Calu3 (cell line): ENCODE results near the gene FBXL7. TPM values are rescaled to one million over a fixed set of nuclear protein-coding genes. Genes with fewer than 3 reads are reported as not detected.

ENCODE experiments used
- BruUV-seq: library from RNA; stranded (reverse); fragments of 400-500 nt; replicated peaks from 2 replicates; lab custom pipeline; 2021; lab: Mats Ljungman, UMichigan
- CTCF ChIA-PET: fragments of 300-600 bp; sonication (Branson Sonifier 250); formaldehyde crosslinking; loops from one replicate; lab custom pipeline; 2022; ENCODE audit warnings: antibody characterized with exemption; lab: Charles Lee
- DNase-seq: peaks from one replicate; pipeline ENCODE4 v3.0.0; 2022
- H3K27ac Mint-ChIP-seq: one replicate; pipeline ENCODE4 v1.8.0; 2022; ENCODE audit warnings: mixed read lengths; ENCODE audit not compliant: unreplicated experiment
- H3K27me3 Mint-ChIP-seq: one replicate; pipeline ENCODE4 v1.8.0; 2022; ENCODE audit warnings: mixed read lengths; ENCODE audit not compliant: unreplicated experiment
- H3K36me3 Mint-ChIP-seq: one replicate; pipeline ENCODE4 v1.8.0; 2022; ENCODE audit warnings: mild to moderate bottlenecking, moderate library complexity, mixed read lengths; ENCODE audit not compliant: insufficient read depth, unreplicated experiment
- H3K4me1 Mint-ChIP-seq: one replicate; pipeline ENCODE4 v1.8.0; 2022; ENCODE audit warnings: mild to moderate bottlenecking, low read depth, mixed read lengths; ENCODE audit not compliant: unreplicated experiment
- H3K4me3 Mint-ChIP-seq: one replicate; pipeline ENCODE4 v1.8.0; 2022; ENCODE audit warnings: mild to moderate bottlenecking, low read depth, moderate library complexity, mixed read lengths; ENCODE audit not compliant: unreplicated experiment
- H3K9me3 Mint-ChIP-seq: one replicate; pipeline ENCODE4 v1.8.0; 2022; ENCODE audit warnings: low read depth, mixed read lengths; ENCODE audit not compliant: unreplicated experiment
- CTCF ChIP-seq: fragments of 200-600 bp; IDR thresholded peaks from one replicate; pipeline ENCODE4 v1.8.0; 2022; ENCODE audit warnings: antibody characterized with exemption; ENCODE audit not compliant: unreplicated experiment
- intact Hi-C: fragments of 100-400 bp; cut with micrococcal nuclease; formaldehyde crosslinking; loops from one replicate; pipeline ENCODE4 v1.10.0; 2022; ENCODE audit not compliant: unreplicated experiment
- total RNA-seq: library from RNA; stranded (reverse); gene quantifications from 2 replicates; pipeline ENCODE4 v1.2.3, GENCODE V29; 2022

The FBXL7 gene
- total RNA-seq, 1 experiment from 2014 or later: not detected

GRCh38 chr5:15966066-15966640, 466.2 kb downstream of the FBXL7 start:
- no peak for DNase-seq
- Mint-ChIP-seq H3K36me3 (no peaks in the 10 kb centered on the region), H3K27me3 (no peaks in the 10 kb centered on the region), H3K27ac (no peak overlapping the region), H3K4me1 (no peaks in the 10 kb centered on the region), H3K4me3 (no peak overlapping the region), H3K9me3 (peaks cover 3% of the 10 kb centered on the region)
- BruUV-seq: no TSS peak
- CTCF ChIA-PET: no interaction called here
- TF ChIP-seq CTCF: no peak
- intact Hi-C loops: no loop called here

GRCh38 chr5:15966651-15967050, 466.7 kb downstream of the FBXL7 start:
- intact Hi-C loops: no loop called here
- no peak for TF ChIP-seq CTCF
- no TSS peak for BruUV-seq
- H3K4me3 Mint-ChIP-seq: no peak overlapping the region
- no peak for DNase-seq
- H3K36me3 Mint-ChIP-seq: no peaks in the 10 kb centered on the region
- peaks cover 3% of the 10 kb centered on the region for H3K9me3 Mint-ChIP-seq
- CTCF ChIA-PET: no interaction called here
- no peaks in the 10 kb centered on the region for H3K27me3 Mint-ChIP-seq
- no peak overlapping the region for H3K27ac Mint-ChIP-seq
- H3K4me1 Mint-ChIP-seq: no peaks in the 10 kb centered on the region

- CTCF ChIA-PET: no interaction called here
- Mint-ChIP-seq H3K27ac (no peak overlapping the region), H3K9me3 (peaks cover 7% of the 10 kb centered on the region), H3K4me1 (no peaks in the 10 kb centered on the region), H3K4me3 (no peak overlapping the region), H3K27me3 (no peaks in the 10 kb centered on the region), H3K36me3 (no peaks in the 10 kb centered on the region)
- intact Hi-C loops: no loop called here
- no peak for TF ChIP-seq CTCF
- no peak for DNase-seq
- no TSS peak for BruUV-seq
Observed at GRCh38 chr5:15968993-15969392, 469.0 kb downstream of the FBXL7 start.

- no peaks in the 10 kb centered on the region for H3K36me3 Mint-ChIP-seq
- intact Hi-C loops: no loop called here
- H3K27me3 Mint-ChIP-seq: no peaks in the 10 kb centered on the region
- no peak for TF ChIP-seq CTCF
- DNase-seq: no peak
- no peak overlapping the region for H3K4me3 Mint-ChIP-seq
- BruUV-seq: no TSS peak
- H3K4me1 Mint-ChIP-seq: no peaks in the 10 kb centered on the region
- CTCF ChIA-PET: no interaction called here
- H3K9me3 Mint-ChIP-seq: peaks cover 13% of the 10 kb centered on the region
- no peak overlapping the region for H3K27ac Mint-ChIP-seq
Observed at GRCh38 chr5:15977851-15978250, 477.9 kb downstream of the FBXL7 start.
